MV-4-11 (cell line): ENCODE data around the gene CHCHD6.

Source experiments
- DNase-seq: peaks from one replicate; lab custom pipeline; 2025; lab: John Stamatoyannopoulos, UW

CHCHD6 gene

GRCh38 chr3:126895178-126896066 lies 191.4 kb downstream of the CHCHD6 start:
- no peak for DNase-seq

DNA sequence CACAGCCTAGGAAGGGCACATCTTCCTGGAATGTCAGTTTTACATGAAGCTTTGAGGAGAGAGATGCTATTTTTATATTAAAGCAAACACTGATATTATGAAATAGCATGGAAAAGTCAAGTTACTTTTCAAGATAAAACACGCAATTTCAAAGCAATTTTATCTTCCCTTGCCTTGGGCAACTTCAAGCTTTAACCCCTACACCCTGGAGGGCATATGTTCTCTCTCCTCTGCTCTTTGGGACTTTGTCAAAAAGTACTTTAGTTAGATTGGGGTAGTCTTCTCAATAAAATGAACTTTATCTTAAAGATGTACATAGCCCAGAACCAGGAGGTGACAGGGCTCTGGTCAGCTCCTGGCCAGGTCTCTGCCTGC lies 192.0 kb downstream of the CHCHD6 start:
- no peak for DNase-seq

- DNase-seq, result no peak
Observed at GRCh38 chr3:126896968-126897367, 192.9 kb downstream of the CHCHD6 start.

GRCh38 chr3:126897943-126898342 lies 193.9 kb downstream of the CHCHD6 start:
- no peak for DNase-seq

- DNase-seq, result no peak
Observed at GRCh38 chr3:126900859-126901540, 197.0 kb downstream of the CHCHD6 start.

- DNase-seq, result no peak
Observed at GRCh38 chr3:126901631-126902030, 197.6 kb downstream of the CHCHD6 start.

GRCh38 chr3:126903521-126903920 lies 199.5 kb downstream of the CHCHD6 start:
- DNase-seq, result no peak

DNA sequence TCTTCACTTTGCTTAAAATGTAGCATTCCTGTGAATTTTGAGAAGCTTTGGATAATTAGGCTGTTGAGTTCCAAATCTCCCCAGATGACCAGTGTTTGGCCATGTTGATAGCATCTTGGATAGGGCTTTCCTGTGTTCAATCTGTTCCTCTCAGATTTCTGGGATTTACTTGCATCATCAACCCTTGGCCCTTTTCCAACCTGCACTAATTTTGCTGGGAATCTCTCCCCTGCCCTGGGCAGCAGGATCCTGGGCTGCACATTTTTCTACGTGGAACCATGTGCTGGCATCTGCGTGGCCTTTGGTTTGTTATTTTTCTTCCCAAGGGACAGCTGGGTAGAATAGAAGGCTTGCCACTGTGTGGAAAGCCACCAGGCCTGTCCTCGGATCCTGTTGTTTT lies 203.5 kb downstream of the CHCHD6 start:
- DNase-seq, result no peak

GRCh38 chr3:126908752-126909275 lies 204.8 kb downstream of the CHCHD6 start:
- peak; percentile 82 for DNase-seq

GRCh38 chr3:126910231-126910630 lies 206.2 kb downstream of the CHCHD6 start:
- DNase-seq, result no peak

GRCh38 chr3:126911162-126912026 lies 207.4 kb downstream of the CHCHD6 start:
- DNase-seq, result peak; percentile 96

DNA sequence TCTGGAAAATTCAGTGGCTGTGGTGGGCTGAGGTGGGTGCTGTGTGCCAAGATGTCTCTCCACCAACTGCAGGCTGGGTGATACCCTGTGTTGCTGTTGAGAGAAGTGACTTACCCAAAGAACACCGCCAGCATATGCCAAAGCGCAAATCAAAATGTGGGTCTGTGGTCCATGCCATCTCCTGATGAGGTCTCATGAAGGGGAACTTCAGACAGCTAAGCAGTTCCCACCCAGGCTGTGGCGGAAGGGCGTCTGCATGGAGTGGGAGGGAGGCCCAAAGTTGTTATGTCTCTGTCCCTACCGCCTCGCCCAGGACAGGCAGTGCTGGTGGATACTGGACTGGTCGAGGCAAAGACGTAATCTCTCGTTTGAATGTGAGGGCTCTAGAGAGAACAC lies 208.0 kb downstream of the CHCHD6 start:
- DNase-seq, result no peak

GRCh38 chr3:126912491-126913195 lies 208.6 kb downstream of the CHCHD6 start:
- no peak for DNase-seq

- no peak for DNase-seq
Observed at GRCh38 chr3:126913524-126913923, 209.5 kb downstream of the CHCHD6 start.

DNA sequence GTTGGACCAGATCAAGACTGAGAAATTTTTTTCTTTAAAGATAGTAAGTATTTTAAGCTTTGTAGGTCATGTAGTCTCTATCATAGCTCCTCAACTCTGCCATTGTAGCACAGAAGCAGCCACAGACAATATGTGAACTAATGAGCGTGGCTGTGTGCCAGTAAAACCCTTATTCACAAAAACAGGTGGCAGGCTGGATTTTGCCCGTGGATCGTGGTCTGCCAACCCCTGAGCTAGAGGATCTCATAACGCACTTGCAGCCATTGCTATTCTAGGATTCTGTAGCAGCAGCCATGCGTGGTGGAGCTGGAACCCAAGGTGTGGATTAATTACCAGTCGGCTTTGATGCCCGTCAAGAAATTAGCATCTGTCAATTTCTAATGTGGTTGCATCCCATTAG lies 210.2 kb downstream of the CHCHD6 start:
- no peak for DNase-seq

DNA sequence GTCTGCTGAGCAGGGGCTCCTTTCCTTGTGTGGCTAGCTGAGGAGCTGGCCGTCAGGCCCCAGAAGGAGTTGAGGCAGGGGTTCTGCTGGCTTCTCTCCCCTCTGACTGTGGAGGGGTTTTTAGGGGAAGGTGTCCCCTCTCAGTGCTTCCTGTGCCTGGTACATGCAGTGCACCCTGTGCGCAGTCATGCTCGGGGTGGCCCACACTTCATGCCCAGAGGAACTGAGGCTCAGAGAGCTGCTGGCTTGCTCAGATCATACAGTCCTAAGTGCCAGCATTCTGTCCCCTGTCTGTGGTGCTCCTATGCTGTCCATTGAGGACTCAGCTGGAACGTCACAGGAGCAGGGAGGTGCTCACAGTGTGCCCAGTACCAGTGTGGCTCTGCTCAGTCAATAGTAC lies 211.0 kb downstream of the CHCHD6 start:
- DNase-seq, result no peak

DNA sequence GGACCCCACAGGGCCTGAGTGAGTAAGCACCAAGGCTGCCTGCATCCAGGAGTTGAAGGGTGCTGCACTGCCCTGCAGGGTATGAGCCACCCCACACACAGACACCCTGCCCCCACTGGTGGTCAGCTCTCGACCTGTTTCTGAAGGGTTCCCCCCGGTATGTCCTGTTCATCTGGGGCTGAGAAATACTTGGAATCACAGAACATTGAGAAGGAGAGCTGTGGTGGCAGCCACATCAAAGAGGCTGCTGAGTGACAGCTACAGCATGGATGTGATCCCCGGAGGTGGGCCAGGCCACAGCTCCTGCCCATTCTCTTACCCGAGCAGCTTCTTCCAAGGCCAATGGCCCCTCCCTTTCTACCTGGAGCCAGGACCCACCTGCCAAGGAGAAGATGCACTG lies 212.5 kb downstream of the CHCHD6 start:
- no peak for DNase-seq

DNA sequence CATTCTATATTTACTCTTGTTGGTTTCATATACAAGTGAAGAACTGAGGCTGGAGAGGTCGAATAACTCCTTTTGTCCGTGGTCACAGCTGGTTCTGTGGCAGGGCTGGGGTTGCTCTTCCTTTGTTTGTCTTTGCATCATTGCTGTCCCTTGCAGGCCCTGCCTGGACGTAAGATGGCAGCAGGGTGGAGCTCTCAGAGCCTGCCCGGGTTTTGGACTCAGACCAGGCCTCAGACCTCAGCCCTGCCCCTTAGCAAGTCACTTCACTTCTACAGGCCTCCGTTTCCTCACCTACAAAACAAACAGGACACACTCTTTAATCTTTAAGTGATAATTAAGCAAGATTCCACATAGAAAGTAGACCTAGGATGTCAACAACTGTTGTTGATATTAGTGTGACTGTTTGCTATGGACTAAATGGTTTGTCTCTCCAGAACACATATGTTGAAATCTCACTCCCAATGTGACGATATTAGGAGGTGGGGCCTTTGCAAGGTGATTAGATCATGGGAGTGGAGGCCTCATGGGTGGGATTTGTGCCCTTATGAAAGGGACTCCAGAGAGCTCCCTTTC lies 213.3 kb downstream of the CHCHD6 start:
- DNase-seq, result no peak

DNA sequence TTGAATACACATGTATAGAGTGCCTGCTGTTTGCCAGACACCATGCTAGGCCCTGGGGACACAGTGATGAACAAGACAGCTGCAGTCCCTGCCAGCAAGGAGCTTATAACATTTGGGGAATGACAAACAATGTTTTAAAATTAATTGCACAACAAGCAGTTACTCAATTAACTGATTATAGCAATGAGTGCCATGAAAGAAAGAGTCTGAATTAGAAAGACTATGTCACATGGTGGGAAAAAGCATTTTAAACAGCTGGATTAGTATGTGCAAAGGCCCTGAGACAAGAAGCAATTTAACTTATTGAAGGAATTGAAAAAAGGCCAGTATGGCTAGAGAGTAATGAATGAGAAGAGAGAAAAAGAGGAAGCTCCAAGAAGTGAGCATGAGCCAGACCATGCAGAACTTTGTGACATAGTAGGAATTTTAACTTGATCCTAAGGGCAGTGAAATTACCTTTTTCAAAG lies 214.3 kb downstream of the CHCHD6 start:
- DNase-seq, result peak; percentile 31

- DNase-seq, result no peak
Observed at GRCh38 chr3:126921085-126921824, 217.2 kb downstream of the CHCHD6 start.
